Measurements from ENCODE around the gene CSKMT. TPM values are rescaled to one million over a fixed set of nuclear protein-coding genes. Genes with fewer than 3 reads are reported as not detected.
A peak's percentile ranks its signal among the peaks of the same experiment; 100 is the strongest.

The CSKMT gene
- total RNA-seq, 1 experiment from 2014 or later, result 40.1 TPM

DNA sequence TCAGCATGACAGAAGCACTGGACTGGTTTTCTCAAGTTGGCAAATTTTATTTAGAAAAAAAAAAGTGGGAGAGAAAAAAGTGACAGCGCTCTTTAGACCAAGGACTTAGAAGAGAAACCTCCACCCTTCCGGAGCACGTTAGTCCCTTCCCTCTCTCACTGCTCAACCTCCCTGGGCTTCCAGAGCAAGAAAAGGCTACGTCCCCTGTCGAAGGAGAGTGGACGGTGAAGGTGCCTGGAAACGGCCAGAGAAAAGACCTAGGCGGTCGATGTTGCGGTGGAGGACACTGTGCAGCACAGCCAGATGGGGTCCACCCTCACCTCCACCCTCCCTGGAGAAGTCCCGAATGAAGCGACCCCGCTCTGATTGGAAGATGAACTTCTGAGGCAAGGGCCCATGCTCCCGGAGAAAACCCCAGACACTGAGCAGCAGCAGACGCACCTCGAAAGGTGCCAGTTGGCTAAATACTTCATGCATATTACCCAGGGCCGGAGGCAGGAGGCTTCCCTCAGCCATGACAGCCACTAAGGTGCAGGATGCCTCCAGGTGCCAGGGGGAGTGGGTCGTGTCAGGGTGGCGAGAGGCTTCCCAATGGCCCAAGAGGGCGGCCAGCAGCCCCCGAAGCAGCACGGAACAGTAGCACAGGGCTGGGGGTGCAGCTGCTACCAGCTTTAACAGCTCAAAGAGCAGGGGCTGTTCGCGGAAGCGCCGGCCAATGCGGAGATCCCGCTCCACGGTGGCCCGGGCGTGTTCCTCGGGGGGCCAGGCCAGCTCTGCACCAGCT is 18.1 kb upstream of the CSKMT start:
- H3K4me1 Mint-ChIP-seq (ENCODE audit: low read depth, unreplicated experiment), result peaks cover under 1% of the 10 kb centered on the region
- no TSS peak for BruUV-seq (replicated peaks)
- ChIA-PET POLR2A (interaction anchor here (0.6 to 4.5 kb wide), 11 partner anchors 18 to 194 kb away, joined by 3 to 43 read pairs (median 4); partner anchors contain the start of genes B3GAT3, C11orf98, CSKMT and LBHD1), CTCF (interaction anchor here (1.6 kb wide), 1 partner anchor 56 kb away, joined by 11 read pairs; the partner anchor contains the start of gene TUT1)
- peaks cover 19% of the 10 kb centered on the region for H3K4me1 ChIP-seq
- peak overlapping the region; percentile 91 for H3K27ac Mint-ChIP-seq (ENCODE audit: unreplicated experiment)
- H3K27me3 ChIP-seq (replicated peaks; ENCODE audit: control insufficient read depth, insufficient read depth, low read length), result no peaks in the 10 kb centered on the region
- peaks cover 59% of the 10 kb centered on the region for H3K36me3 Mint-ChIP-seq (ENCODE audit: insufficient read depth, unreplicated experiment)
- peaks cover 5% of the 10 kb centered on the region for H3K36me3 ChIP-seq (ENCODE audit: control insufficient read depth, insufficient read depth, low read length)
- peak overlapping the region; percentile 91 for H3K4me3 Mint-ChIP-seq (ENCODE audit: unreplicated experiment)
- DNase-seq, result no peak
- no peaks in the 10 kb centered on the region for H3K9me3 Mint-ChIP-seq (ENCODE audit: unreplicated experiment)
- TF ChIP-seq, protein P1, sequence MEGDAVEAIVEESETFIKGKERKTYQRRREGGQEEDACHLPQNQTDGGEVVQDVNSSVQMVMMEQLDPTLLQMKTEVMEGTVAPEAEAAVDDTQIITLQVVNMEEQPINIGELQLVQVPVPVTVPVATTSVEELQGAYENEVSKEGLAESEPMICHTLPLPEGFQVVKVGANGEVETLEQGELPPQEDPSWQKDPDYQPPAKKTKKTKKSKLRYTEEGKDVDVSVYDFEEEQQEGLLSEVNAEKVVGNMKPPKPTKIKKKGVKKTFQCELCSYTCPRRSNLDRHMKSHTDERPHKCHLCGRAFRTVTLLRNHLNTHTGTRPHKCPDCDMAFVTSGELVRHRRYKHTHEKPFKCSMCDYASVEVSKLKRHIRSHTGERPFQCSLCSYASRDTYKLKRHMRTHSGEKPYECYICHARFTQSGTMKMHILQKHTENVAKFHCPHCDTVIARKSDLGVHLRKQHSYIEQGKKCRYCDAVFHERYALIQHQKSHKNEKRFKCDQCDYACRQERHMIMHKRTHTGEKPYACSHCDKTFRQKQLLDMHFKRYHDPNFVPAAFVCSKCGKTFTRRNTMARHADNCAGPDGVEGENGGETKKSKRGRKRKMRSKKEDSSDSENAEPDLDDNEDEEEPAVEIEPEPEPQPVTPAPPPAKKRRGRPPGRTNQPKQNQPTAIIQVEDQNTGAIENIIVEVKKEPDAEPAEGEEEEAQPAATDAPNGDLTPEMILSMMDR (IDR thresholded peaks at IDR 0.05; ENCODE audit: insufficient read depth in 1 of 2, low read depth in 1 of 2, low read length in 1 of 2, severe bottlenecking in 1 of 2, unreplicated experiment in 1 of 2), result no peak
- intact Hi-C loops (cut with micrococcal nuclease; ENCODE audit: unreplicated experiment), result loop anchor here (1.0 to 5.0 kb wide), 4 partner anchors 18 to 56 kb away; partner anchors contain the start of genes C11orf98, CSKMT, EML3 and ROM1
- H3K4me3 ChIP-seq (ENCODE audit: low read depth, low read length), result no peak overlapping the region
- no peaks in the 10 kb centered on the region for H3K9me3 ChIP-seq
- H3K27me3 Mint-ChIP-seq (ENCODE audit: insufficient read depth, unreplicated experiment), result no peaks in the 10 kb centered on the region

DNA sequence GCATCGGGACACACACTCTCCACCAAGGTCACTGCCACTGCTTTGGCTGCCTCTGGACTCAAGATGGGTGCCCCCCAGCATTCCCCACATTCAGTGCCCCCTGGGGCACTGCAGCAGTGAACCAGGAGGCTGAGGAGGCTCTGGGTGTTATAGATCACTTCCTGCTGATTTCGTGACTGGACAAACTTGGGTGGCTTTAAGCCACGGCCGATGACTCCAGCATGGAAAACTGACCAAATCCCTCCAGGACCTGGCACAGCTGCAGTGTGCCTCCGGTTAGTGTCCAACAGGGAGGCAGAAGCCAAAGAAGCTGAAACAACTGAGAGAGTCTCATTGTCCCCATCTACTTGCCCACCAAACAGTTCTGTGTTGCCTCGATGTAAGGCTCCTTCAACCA is 17.5 kb upstream of the CSKMT start:
- Histone ChIP-seq H3K27me3 (replicated peaks; ENCODE audit: control insufficient read depth, insufficient read depth, low read length) (no peaks in the 10 kb centered on the region), H3K4me1 (peaks cover 19% of the 10 kb centered on the region), H3K4me3 (ENCODE audit: low read depth, low read length) (no peak overlapping the region), H3K9me3 (no peaks in the 10 kb centered on the region), H3K36me3 (ENCODE audit: control insufficient read depth, insufficient read depth, low read length) (peaks cover 5% of the 10 kb centered on the region)
- no peaks in the 10 kb centered on the region for H3K9me3 Mint-ChIP-seq (ENCODE audit: unreplicated experiment)
- H3K36me3 Mint-ChIP-seq (ENCODE audit: insufficient read depth, unreplicated experiment), result peaks cover 59% of the 10 kb centered on the region
- H3K4me3 Mint-ChIP-seq (ENCODE audit: unreplicated experiment), result no peak overlapping the region
- no peak for DNase-seq
- intact Hi-C loops (cut with micrococcal nuclease; ENCODE audit: unreplicated experiment), result loop anchor here (2.0 to 5.0 kb wide), 3 partner anchors 17 to 57 kb away; partner anchors contain the start of genes C11orf98, CSKMT, EML3 and ROM1
- CTCF ChIA-PET, result no interaction called here
- peak overlapping the region; percentile 39 for H3K27ac Mint-ChIP-seq (ENCODE audit: unreplicated experiment)
- no peaks in the 10 kb centered on the region for H3K27me3 Mint-ChIP-seq (ENCODE audit: insufficient read depth, unreplicated experiment)
- BruUV-seq (replicated peaks), result no TSS peak
- POLR2A ChIA-PET, result interaction anchor here (4.5 kb wide), 1 partner anchor 17 kb away, joined by 43 read pairs; the partner anchor contains the start of genes C11orf98 and CSKMT
- peaks cover 6% of the 10 kb centered on the region for H3K4me1 Mint-ChIP-seq (ENCODE audit: low read depth, unreplicated experiment)
- TF ChIP-seq, protein P1 (IDR thresholded peaks at IDR 0.05; ENCODE audit: insufficient read depth in 1 of 2, low read depth in 1 of 2, low read length in 1 of 2, severe bottlenecking in 1 of 2, unreplicated experiment in 1 of 2), result no peak

DNA sequence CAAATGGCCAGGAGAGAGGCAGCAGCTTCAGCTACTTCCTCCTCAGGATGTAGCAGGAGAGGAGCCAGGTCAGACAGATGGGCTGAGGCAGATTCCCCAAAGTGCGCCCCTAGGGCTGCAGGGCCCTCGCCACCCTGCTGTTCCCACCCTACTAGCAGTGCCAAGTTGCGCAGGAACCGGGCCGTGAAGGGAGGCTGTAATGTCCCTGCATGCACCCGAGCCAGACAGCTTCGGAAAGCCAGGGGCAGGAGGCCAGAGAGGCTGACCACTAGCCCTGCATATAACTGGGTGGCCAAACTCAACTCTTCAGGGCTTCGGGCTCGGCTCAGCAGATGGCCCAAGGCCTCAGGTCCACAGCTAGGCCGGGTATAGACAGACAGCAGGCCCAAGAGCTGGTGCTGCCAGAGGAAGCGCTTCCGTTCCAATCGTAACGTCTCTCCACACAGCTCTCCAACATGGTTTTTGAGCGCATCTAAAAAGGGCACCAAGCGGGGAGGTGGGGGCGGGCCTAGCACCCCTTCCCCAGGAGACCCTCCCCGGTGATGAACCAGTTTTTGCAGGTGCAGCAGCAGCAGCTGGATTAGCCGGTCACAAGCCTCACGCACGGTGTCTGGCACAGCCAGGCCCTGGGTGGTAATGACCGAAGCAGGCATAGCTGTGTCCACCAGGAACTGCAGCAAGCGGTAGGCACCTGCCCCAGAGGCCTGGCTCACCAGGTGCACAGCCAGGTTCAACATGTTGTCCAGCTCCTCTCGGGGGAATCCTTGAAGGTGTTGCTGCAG is 16.7 kb upstream of the CSKMT start:
- H3K36me3 Mint-ChIP-seq (ENCODE audit: insufficient read depth, unreplicated experiment), result peaks cover 61% of the 10 kb centered on the region
- intact Hi-C loops (cut with micrococcal nuclease; ENCODE audit: unreplicated experiment), result loop anchor here (5.0 kb wide), 1 partner anchor 36 kb away; the partner anchor contains the start of genes EML3 and ROM1
- Histone ChIP-seq H3K4me3 (ENCODE audit: low read depth, low read length) (no peak overlapping the region), H3K9me3 (no peaks in the 10 kb centered on the region), H3K27me3 (replicated peaks; ENCODE audit: control insufficient read depth, insufficient read depth, low read length) (no peaks in the 10 kb centered on the region), H3K4me1 (peaks cover 19% of the 10 kb centered on the region), H3K36me3 (ENCODE audit: control insufficient read depth, insufficient read depth, low read length) (peaks cover 5% of the 10 kb centered on the region; the same call in 1 of the 2 replicates)
- no peak overlapping the region for H3K4me3 Mint-ChIP-seq (ENCODE audit: unreplicated experiment)
- DNase-seq, result no peak
- TF ChIP-seq, protein P1 (IDR thresholded peaks at IDR 0.05; ENCODE audit: insufficient read depth in 1 of 2, low read depth in 1 of 2, low read length in 1 of 2, severe bottlenecking in 1 of 2, unreplicated experiment in 1 of 2), result no peak
- ChIA-PET CTCF (no interaction called here), POLR2A (interaction anchor here (0.6 to 4.5 kb wide), 2 partner anchors 17 to 75 kb away, joined by 3 to 43 read pairs; partner anchors contain the start of genes C11orf98, CSKMT and EEF1G)
- no peaks in the 10 kb centered on the region for H3K27me3 Mint-ChIP-seq (ENCODE audit: insufficient read depth, unreplicated experiment)
- BruUV-seq (replicated peaks), result no TSS peak
- H3K9me3 Mint-ChIP-seq (ENCODE audit: unreplicated experiment), result no peaks in the 10 kb centered on the region
- peaks cover 7% of the 10 kb centered on the region for H3K4me1 Mint-ChIP-seq (ENCODE audit: low read depth, unreplicated experiment)
- no peak overlapping the region for H3K27ac Mint-ChIP-seq (ENCODE audit: unreplicated experiment)

Data from Caco-2 (cell line).